IgD-negative memory B cell (primary cell): ENCODE results near the gene PIH1D1. TPM values are rescaled to one million over a fixed set of nuclear protein-coding genes. Genes with fewer than 3 reads are reported as not detected.

Source experiments
- H3K27ac Mint-ChIP-seq, 3 donors: one replicate each; pipeline ENCODE4 v1.8.0; 2020 to 2022; ENCODE audit warnings: mild to moderate bottlenecking in 3 of 3, mixed read lengths in 3 of 3, moderate library complexity in 1 of 3
- H3K27me3 Mint-ChIP-seq: one replicate; pipeline ENCODE4 v1.8.0; 2021; ENCODE audit warnings: mixed read lengths
- H3K36me3 Mint-ChIP-seq: one replicate; pipeline ENCODE4 v1.8.0; 2020; ENCODE audit warnings: mild to moderate bottlenecking, mixed read lengths
- H3K4me1 Mint-ChIP-seq, 3 donors: one replicate each; pipeline ENCODE4 v1.8.0; 2020 to 2022; ENCODE audit warnings: mixed read lengths in 3 of 3, mild to moderate bottlenecking in 1 of 3
- H3K4me3 Mint-ChIP-seq, 4 donors: one replicate each; pipeline ENCODE4 v1.8.0; 2020 to 2022; ENCODE audit warnings: mild to moderate bottlenecking in 4 of 4, mixed read lengths in 4 of 4, moderate library complexity in 3 of 4
- H3K9me3 Mint-ChIP-seq, 3 donors: one replicate each; pipeline ENCODE4 v1.8.0; 2020 to 2021; ENCODE audit warnings: mixed read lengths in 3 of 3, mild to moderate bottlenecking in 1 of 3
- polyA plus RNA-seq: library from polyadenylated mRNA; unstranded; fragments of 300-500 nt; fragmentation: Illumina TruSeq; gene quantifications from one replicate; pipeline ENCODE4 v1.2.3, GENCODE V29; 2021

PIH1D1 gene
- 98.8 TPM for polyA plus RNA-seq

DNA sequence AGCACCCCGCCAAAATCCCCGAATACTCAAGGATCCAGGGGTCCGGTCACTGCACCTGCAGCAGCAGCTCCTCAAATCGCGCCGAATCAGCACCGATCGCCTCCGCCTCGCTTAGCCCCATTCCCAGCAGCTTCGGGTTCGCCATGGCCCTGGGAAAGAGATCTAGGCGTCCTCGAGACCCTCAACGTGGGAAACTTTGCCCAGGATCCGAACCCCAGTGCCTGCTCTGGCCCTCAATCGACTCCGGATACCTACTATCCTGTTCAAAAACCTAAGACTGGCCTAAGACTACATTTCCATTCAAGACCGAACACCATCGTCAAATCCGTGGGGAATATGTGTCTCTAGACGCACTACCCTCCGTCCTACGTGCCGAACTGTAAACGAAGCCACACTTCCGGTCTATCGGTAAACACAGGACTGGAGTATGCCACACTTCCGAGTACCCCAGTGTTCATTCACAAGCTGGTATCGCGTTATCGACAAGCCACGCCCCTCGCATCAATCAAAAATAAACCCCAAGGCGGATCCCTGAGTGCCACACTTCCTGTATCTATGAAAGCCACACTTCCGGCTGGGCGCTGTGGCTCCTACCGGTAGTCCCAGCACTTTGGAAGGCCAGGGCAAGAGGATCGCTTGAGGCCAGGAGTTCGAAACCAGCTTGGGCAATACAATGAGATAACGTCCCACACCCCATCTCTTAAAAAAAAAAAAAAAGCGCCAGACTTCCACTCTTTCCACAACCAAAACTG lies at the start of gene PIH1D1:
Gene PIH1D1 (minus strand): TSS at position 385 of the 752 bp plus-strand sequence. CDS start 240 bp downstream, at position 145.
- H3K27ac Mint-ChIP-seq = peak within 1 kb of the TSS; percentile 79 to 100 (median 99)
- H3K9me3 Mint-ChIP-seq = no peaks in the 10 kb centered on the region
- peak within 1 kb of the TSS; percentile 91 to 100 (median 98) for H3K4me3 Mint-ChIP-seq
- peaks cover 19 to 32% (median 21%) of the 10 kb centered on the region in 3 donors for H3K4me1 Mint-ChIP-seq
- peaks cover 3% of the 10 kb centered on the region for H3K36me3 Mint-ChIP-seq
- H3K27me3 Mint-ChIP-seq = no peaks in the 10 kb centered on the region

DNA sequence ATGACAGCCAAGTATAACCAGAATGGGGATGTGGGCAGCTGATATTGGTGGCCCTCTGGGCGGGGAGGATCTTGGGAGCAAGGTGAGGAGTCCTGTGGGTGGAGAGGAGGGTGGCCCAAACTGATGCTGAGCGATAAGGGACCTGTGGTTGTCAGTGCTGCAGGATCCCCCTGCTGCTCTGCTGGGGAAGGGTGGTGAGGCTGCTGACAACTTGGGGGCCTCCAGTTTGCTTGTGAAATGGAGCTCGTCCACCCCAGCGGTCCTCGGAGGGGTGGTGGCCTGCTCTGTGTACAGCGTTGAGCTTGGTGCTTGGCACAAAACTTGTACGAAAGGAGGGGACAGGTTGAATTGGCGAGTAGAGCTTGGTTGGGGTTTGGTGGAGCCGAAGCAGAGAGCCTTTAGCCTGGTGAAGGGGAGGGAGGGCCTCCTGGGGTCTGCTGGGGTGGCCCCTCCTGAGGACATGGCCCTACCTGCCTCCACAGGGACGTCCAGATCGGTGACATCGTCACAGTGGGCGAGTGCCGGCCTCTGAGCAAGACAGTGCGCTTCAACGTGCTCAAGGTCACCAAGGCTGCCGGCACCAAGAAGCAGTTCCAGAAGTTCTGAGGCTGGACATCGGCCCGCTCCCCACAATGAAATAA lies 47.5 kb upstream of the PIH1D1 start:
- Mint-ChIP-seq H3K27ac (peak overlapping the region; percentile 92 to 99 (median 98)), H3K4me1 (peaks cover 20 to 36% (median 32%) of the 10 kb centered on the region in 3 donors), H3K9me3 (no peaks in the 10 kb centered on the region), H3K36me3 (peaks cover 11% of the 10 kb centered on the region), H3K27me3 (peaks cover 2% of the 10 kb centered on the region), H3K4me3 (peak overlapping the region; percentile 86 to 99 (median 99))

DNA sequence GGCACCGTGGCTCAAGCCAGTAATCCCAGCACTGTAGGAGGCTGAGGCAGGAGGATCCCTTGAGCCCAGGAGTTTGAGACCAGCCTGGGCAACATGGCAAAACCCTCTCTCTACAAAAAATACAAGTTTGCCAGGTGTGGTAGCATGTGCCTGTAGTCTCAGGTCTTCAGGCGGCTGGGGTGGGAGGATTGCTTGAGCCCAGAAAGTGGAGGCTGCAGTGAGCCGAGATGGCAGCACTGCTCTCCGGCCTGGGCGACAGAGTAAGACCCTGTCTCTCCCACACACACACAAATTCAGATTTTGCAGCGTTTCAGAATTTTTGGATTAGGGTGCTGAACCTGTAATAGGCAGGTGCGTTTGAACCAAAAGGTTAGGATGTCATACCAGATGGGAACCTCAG lies 46.9 kb upstream of the PIH1D1 start:
- Mint-ChIP-seq H3K4me3 (peak overlapping the region; percentile 86 to 99 (median 99)), H3K4me1 (peaks cover 20 to 36% (median 34%) of the 10 kb centered on the region in 3 donors), H3K27ac (peak overlapping the region; percentile 92 to 99 (median 98)), H3K27me3 (peaks cover 2% of the 10 kb centered on the region), H3K9me3 (no peaks in the 10 kb centered on the region), H3K36me3 (peaks cover 11% of the 10 kb centered on the region)

DNA sequence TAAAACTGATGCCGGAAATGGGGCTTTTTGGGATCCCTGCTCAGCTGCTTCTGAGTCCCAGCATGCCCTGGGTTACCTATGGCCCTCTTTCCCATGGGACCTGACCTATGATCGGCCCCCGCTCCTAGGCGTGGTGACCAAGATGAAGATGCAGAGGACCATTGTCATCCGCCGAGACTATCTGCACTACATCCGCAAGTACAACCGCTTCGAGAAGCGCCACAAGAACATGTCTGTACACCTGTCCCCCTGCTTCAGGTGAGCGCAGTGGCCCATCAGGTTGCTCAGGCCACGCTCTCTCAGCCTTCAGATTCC lies 46.1 kb upstream of the PIH1D1 start:
- Mint-ChIP-seq H3K27ac (peak overlapping the region; percentile 92 to 99 (median 98)), H3K4me1 (peaks cover 18 to 37% (median 33%) of the 10 kb centered on the region in 3 donors), H3K36me3 (peaks cover 15% of the 10 kb centered on the region), H3K27me3 (peaks cover 2% of the 10 kb centered on the region), H3K9me3 (no peaks in the 10 kb centered on the region), H3K4me3 (peak overlapping the region; percentile 86 to 99 (median 99))

DNA sequence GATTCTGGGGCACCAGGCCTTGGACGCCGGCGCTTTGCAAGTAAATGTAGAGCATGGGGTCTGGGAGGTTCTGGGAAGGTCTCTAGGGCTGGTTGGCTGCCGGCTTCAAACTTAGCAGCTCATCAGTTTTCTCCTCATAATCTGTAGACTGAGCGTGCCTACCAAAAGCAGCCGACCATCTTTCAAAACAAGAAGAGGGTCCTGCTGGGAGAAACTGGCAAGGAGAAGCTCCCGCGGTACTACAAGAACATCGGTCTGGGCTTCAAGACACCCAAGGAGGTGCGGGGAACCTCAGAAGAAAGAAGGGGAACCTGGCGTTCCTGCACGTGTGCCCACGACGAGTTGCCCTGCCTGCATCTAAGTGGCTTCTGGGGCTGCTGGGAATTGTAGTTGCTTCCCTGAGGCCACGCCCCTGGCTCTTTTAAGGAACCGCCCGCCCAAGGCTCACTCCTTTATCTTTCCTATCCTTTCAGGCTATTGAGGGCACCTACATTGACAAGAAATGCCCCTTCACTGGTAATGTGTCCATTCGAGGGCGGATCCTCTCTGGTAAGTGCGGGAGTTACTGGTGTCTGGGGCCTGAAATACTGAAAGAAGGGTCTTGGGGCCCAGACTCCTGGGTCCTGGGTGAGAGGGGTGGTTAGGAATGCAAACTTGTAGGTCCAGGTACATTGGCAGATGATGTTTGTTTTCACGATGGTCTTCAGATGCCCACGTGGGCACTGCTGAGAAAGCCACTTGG lies 45.6 kb upstream of the PIH1D1 start:
- peak overlapping the region; percentile 92 to 98 (median 98) for H3K27ac Mint-ChIP-seq
- no peaks in the 10 kb centered on the region for H3K9me3 Mint-ChIP-seq
- H3K27me3 Mint-ChIP-seq = peaks cover 2% of the 10 kb centered on the region
- H3K4me3 Mint-ChIP-seq = peak overlapping the region; percentile 86 to 99 (median 99)
- H3K4me1 Mint-ChIP-seq = peaks cover 18 to 34% (median 31%) of the 10 kb centered on the region in 3 donors
- H3K36me3 Mint-ChIP-seq = peaks cover 18% of the 10 kb centered on the region

DNA sequence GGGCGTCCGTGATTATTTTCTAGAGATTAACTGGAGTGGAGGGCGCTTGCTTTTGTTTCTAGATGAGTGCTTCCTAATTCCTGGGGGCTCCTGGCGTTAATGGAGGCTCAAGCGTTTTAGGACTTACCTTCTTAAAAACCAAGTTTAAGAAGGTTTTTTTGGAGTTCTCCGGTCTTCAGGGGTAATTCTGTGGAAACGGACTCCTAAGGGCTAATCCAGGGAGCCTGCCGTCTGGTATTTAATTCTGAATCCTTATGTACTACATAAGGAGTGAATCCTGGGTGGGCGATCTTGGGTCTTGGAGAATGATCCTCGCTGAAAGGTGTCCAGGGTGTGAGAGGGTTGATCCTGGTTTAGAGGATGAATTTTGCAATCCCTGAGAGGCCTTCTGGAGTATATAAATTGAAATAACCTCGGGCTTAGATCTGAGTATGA lies 45.0 kb upstream of the PIH1D1 start:
- H3K9me3 Mint-ChIP-seq = no peaks in the 10 kb centered on the region
- H3K27ac Mint-ChIP-seq = peak overlapping the region; percentile 92 to 98 (median 98)
- H3K36me3 Mint-ChIP-seq = peaks cover 19% of the 10 kb centered on the region
- H3K27me3 Mint-ChIP-seq = peaks cover 2% of the 10 kb centered on the region
- peaks cover 16 to 33% (median 28%) of the 10 kb centered on the region in 3 donors for H3K4me1 Mint-ChIP-seq
- H3K4me3 Mint-ChIP-seq = peak overlapping the region; percentile 86 to 99 (median 99)

DNA sequence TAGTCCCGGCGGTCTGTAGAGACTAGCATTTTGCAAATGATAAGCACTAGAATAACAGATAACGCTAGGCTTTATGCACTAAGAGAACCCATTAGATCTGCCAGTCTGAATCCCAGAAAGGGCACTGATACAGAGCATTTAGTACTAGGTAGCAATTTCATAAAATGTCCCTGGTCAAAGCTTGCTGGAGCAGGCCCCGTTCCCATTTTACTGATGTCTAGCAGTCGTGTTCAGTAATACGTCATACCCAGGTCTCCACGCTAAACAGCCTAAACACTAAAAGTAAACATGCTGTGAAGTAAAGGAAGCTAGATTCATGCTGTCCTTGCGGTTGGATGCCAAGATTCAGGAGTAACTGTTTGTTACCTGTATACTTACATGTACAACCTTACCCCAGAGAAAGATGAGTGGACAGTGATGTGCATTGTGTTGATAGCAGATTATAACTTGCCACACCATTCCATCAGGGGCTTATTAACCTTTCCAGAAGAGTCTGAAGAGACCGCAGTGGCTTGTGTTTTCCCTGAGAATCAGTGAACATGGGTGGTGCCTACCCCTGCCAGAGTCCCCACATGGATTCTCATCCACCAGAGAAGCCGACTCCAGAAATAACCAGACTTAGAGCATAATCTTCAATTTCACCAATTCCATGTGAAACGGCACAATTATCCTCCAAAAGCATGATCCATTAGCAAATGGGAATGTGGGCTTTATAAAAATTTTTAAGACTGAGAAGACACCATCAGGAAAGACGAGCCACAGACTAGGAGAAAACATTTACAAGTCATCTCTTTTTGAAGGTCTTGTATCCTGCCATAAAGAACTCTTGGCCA lies 41.2 kb upstream of the PIH1D1 start:
- Mint-ChIP-seq H3K36me3 (peaks cover 11% of the 10 kb centered on the region), H3K4me1 (peaks cover 28 to 34% (median 31%) of the 10 kb centered on the region in 3 donors), H3K27ac (peak overlapping the region; percentile 92 to 97 (median 93)), H3K4me3 (peak overlapping the region in 3 of 4 donors; percentile 56 to 83 (median 74)), H3K9me3 (no peaks in the 10 kb centered on the region), H3K27me3 (peaks cover 2% of the 10 kb centered on the region)

DNA sequence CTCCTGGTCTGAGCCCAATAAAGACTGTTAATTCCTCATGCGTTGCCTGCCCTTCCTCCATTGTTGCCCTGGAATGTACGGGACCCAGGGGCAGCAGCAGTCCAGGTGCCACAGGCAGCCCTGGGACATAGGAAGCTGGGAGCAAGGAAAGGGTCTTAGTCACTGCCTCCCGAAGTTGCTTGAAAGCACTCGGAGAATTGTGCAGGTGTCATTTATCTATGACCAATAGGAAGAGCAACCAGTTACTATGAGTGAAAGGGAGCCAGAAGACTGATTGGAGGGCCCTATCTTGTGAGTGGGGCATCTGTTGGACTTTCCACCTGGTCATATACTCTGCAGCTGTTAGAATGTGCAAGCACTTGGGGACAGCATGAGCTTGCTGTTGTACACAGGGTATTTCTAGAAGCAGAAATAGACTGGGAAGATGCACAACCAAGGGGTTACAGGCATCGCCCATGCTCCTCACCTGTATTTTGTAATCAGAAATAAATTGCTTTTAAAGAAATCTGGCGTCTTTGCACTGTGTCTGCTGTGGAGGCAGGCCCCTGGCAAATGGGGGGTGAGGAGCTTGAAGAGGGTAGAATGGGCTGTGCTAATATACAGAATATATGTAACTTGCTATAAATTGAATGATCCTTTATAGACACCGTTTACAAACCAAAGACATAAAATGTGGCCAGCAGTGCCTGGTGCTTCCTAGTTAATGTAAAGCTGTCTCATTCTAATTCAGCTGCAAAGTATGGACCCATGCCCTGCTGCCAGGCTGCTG lies 40.4 kb upstream of the PIH1D1 start:
- H3K4me3 Mint-ChIP-seq = peak overlapping the region in 2 of 4 donors; percentile 74
- no peaks in the 10 kb centered on the region for H3K27me3 Mint-ChIP-seq
- H3K4me1 Mint-ChIP-seq = peaks cover 26 to 31% (median 26%) of the 10 kb centered on the region in 3 donors
- H3K9me3 Mint-ChIP-seq = peaks cover 0 to 2% (median 0%) of the 10 kb centered on the region in 3 donors
- H3K36me3 Mint-ChIP-seq = peaks cover 8% of the 10 kb centered on the region
- H3K27ac Mint-ChIP-seq = peak overlapping the region; percentile 92 to 97 (median 93)

DNA sequence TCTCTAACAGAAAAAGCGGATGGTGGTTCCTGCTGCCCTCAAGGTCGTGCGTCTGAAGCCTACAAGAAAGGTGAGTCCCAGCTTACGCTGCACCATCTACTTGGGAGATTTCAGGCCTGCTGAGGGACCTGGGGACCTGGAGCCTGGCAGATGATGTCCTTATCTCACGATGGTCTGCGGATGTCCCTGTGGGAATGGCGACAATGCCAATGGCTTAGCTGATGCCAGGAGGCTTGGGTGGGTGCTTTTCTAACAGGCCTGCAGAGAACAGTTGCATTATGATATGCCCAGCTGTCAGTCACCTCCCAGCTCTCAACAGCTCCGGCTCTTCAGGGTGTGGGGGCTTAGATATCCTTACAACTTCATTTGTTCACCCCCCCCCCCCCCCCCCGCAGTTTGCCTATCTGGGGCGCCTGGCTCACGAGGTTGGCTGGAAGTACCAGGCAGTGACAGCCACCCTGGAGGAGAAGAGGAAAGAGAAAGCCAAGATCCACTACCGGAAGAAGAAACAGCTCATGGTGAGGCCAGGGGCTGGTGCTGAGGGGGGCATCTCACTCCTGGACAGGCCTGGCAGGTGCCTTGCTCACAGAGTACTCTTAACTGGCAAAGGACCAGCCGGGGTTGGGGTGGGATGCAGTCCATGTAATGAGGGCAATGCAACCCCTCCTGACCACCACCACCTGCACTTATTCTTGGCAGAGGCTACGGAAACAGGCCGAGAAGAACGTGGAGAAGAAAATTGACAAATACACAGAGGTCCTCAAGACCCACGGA lies 39.6 kb upstream of the PIH1D1 start:
- peaks cover 0 to 2% (median 0%) of the 10 kb centered on the region in 3 donors for H3K9me3 Mint-ChIP-seq
- H3K4me1 Mint-ChIP-seq = peaks cover 24 to 28% (median 26%) of the 10 kb centered on the region in 3 donors
- peaks cover 8% of the 10 kb centered on the region for H3K36me3 Mint-ChIP-seq
- H3K27ac Mint-ChIP-seq = peak overlapping the region; percentile 92 to 98 (median 97)
- no peaks in the 10 kb centered on the region for H3K27me3 Mint-ChIP-seq
- H3K4me3 Mint-ChIP-seq = peak overlapping the region in 3 of 4 donors; percentile 21 to 82 (median 79)

DNA sequence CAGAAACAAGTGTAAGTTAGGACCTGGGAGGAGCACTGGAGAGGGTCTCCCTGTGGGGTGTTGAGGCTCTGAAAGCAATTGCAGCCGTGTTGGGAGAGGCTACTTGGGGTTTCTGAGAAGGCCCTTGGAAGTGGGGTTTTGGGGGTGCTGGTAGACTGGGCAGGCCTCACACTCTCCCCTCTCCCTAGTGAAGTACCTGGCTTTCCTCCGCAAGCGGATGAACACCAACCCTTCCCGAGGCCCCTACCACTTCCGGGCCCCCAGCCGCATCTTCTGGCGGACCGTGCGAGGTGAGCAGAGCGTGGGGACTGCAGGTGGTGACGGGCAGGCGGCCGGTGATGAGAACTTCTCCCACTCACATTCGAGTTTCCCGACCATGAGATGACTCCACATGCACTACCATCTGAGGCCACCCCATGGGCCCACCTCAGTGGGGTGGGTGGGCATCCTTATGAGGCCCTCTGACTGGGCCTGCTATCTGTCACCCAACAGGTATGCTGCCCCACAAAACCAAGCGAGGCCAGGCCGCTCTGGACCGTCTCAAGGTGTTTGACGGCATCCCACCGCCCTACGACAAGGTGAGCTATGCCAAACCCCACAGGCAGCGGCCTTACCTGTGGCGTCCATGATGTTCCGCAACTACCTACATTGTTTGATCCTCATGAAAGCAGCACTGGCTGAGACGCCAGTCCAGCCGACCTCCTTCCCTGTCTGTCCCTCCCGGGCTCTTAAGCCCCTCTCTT lies 38.8 kb upstream of the PIH1D1 start:
- Mint-ChIP-seq H3K36me3 (peaks cover 8% of the 10 kb centered on the region), H3K27ac (peak overlapping the region; percentile 92 to 98 (median 97)), H3K9me3 (peaks cover 0 to 2% (median 0%) of the 10 kb centered on the region in 3 donors), H3K4me1 (peaks cover 24 to 26% (median 26%) of the 10 kb centered on the region in 3 donors), H3K27me3 (no peaks in the 10 kb centered on the region), H3K4me3 (peak overlapping the region; percentile 82 to 99 (median 97))

DNA sequence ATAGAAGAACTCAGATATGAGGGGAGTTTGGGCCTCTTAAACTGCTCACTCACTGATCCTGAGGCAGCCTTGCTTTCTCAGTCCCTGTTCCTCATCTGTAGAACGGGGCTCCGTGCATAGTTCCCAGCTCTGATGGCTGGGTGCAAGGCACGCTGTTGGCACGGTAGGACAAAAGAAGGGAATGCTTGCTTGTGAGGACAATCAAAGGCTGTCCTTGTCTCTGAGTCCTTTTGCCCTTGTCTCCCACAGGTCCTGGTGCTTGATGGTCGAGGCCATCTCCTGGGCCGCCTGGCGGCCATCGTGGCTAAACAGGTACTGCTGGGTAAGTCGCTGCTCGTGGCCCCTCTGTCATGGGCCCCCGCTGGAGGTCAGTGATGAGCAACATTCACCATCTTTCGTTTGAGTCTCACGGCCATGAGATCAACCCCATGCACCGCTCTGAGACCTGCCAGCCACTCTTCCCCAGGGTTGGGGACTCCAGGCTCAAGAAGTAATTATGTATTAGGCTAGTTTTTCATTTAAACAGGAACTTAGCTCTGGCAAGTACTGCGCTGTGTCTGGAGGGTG lies 38.1 kb upstream of the PIH1D1 start:
- H3K36me3 Mint-ChIP-seq = peaks cover 8% of the 10 kb centered on the region
- H3K4me1 Mint-ChIP-seq = peaks cover 21 to 26% (median 24%) of the 10 kb centered on the region in 3 donors
- peak overlapping the region; percentile 82 to 99 (median 97) for H3K4me3 Mint-ChIP-seq

More for the DNA sequence above, 38.1 kb upstream of the PIH1D1 start:
- H3K27ac Mint-ChIP-seq = peak overlapping the region; percentile 92 to 98 (median 97)
- H3K27me3 Mint-ChIP-seq = no peaks in the 10 kb centered on the region
- peaks cover 0 to 2% (median 0%) of the 10 kb centered on the region in 3 donors for H3K9me3 Mint-ChIP-seq
